Activated CD8-positive, alpha-beta memory T cell treated with anti-CD3 and anti-CD28 coated beads for 1 hour (primary cell): ENCODE results near the gene NCOA3.
"Not testable (repeated sequence)": the region's sequence is repeated elsewhere in the genome, so short reads cannot be mapped to it uniquely, and the experiment has no call there.

ENCODE experiments used
- DNase-seq, 2 donors: peaks; one replicate each; pipeline ENCODE4 v3.0.0-alpha.2; 2020; ENCODE audit warnings: low read depth in 1 of 2; ENCODE audit errors: extremely low read depth in 1 of 2

NCOA3 gene

DNA sequence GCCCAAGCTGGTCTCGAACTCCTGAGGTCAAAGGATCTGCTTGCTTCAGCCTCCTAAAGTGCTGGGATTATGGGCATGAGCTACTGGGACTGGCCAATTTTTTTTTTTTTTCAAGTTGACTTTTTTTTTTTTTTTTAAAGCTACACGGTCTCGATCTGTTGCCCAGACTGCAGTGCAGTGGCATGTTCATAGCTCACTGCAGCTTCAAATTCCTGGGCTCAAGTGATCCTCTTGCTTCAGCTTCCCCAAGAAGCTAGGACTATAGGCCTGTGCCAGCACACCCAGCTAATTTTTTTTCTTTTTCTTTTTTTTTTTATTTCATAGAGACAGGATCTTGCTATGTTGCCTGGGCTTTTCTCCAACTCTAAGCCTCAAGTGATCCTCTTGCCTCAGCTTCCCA is 59.5 kb downstream of the NCOA3 start:
- no peak for DNase-seq

DNA sequence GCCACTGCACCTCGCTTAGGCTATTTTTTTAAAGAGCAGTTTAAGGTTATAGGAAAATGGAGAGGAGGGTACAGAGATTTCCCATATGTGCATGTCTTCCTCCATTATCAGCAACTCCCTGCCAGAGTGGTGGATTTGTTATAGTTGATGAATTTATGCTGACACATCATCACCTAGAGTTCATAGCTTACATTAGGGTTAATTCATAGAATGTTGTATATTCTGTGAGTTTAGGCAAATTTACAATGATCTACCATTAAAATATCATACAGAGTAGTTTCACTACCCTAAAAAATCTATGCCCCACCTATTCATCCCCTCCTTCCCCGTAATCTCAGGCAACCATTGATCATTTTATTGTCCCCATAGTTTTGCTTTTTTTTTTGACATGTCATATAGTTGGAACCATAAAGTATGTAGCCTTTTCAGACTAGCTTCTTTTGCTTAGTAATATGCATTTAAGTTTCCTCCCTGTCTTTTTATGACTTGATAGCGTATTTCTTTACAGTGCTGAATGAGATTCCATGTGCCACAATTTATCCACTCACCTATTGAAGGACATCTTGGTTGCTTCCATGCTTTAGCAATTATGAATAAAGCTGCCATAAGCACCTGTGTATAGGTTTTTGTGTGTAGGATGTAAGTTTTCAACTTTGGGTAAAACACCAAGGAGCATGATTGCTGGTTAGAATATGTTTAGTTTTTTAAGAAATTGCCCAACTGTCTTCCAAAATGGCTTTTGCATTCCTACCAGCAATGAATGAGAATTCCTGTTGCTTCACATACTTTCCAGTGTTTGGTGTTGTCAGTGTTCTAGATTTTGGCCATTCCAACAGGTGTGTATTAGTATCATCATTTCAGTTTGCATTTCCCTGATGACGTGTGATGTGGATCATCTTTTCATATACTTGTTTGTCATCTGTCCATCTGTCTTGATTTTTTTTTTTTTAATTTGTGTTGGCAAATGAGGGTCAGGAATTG is 60.2 kb downstream of the NCOA3 start:
- no peak for DNase-seq

DNA sequence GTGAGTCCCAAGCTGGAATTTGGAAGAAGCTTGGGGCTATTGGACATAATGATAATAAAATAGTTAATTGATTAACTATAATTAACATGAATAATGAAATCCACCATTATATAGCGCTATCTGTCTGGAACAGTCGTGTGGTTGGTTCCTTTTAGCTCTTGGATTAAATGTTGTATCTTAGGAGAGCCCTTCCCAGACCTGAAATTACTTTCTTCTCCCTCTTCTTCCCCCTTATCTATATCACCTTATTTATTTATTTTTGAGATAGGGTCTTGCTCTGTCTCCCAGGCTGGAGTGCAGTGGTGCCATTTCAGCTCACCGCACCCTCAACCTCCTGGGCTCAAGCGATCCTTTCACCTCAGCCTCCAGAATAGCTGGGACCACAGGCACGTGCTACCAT is 64.6 kb downstream of the NCOA3 start:
- no peak for DNase-seq

DNA sequence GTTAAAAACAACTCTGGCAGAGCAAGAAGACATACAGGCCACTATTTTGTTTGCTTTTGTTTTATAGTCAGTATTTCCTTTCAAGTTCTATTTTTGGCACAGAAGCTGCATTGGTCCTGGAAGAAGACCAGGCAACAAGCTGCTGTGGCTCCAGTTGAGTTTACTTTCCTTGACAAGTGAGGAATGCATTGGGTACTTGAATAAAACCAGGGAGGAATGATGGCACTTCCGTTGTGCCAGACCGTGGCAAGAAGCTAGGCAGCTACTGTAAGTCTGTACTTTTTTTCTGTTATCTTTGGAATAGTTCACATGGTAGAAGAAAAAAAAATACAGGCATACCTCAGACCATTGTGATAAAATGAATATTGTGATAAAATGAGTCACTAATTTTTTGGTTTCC is 66.3 kb downstream of the NCOA3 start:
- DNase-seq, result no peak

DNA sequence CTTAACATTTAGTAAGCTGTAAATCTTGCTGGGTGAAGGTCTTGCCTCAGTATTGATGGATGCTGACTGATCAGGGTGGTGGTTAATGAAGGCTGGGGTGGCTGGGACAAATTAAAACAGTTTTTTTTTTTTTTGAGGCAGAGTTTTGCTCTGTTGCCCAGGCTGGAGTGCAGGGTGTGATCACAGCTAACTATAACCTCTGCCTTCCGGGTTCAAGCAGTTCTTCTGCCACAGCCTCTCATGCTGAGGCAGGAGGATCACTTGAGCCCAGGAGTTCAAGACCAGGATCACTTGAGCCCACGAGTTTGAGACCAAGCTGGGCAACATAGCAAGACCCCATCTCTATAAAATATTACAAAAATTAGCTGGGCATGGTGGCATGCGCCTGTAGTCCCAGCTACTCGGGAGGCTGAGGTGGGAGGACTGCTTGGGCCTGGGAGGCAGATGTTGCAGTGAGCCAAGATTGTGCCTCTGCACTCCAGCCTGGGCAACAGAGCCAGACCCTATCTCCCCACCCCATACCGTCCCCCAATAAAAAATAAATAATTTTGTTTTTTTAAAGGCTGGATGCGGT is 67.2 kb downstream of the NCOA3 start:
- DNase-seq, result no peak

DNA sequence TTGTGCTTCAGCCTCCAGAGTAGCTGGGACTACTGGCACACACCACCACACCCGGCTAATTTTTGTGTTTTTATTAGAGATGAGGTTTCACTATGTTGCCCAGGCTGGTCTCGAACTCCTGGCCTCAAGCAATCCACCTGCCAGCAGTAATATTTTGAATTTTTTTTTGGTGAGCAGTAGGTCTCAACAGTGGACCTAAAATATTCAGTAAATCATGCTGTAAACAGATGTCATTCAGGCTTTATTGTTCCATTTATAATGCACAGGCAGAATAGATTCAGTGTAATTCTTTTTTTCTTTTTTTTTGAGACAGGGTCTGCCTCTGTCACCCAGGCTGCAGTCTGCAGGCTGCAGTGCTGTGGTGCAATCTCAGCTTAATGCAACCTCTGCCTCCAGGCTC is 69.7 kb downstream of the NCOA3 start:
- DNase-seq, result no peak

DNA sequence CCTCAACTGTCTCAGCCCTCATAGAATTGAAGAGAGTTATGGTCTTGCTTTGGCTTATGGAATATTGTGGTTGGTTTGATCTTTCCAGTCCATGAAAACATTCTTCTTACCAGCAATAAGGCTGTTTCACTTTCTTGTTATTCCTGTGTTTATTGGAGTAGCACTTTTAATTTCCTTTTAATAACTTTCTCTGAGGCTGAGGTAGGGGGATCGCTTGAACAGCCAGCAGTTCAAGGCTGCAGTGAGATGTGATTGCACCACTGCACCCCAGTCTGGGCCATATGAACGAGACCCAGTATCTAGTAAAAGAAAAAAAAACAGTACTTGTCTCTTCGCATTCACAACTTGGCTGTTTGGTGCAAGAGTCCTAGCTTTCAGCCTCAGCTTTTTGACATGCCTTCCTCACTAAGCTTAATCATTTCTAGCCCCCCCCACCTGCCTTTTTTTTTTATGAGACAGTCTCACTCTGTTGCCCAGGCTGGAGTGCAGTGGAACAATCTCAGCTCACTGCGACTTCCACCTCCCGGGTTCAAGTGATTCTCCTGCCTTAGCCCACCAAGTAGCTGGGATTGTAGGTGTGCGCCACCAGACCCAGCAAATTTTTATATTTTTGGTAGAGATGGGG is 70.5 kb downstream of the NCOA3 start:
- no peak for DNase-seq

DNA sequence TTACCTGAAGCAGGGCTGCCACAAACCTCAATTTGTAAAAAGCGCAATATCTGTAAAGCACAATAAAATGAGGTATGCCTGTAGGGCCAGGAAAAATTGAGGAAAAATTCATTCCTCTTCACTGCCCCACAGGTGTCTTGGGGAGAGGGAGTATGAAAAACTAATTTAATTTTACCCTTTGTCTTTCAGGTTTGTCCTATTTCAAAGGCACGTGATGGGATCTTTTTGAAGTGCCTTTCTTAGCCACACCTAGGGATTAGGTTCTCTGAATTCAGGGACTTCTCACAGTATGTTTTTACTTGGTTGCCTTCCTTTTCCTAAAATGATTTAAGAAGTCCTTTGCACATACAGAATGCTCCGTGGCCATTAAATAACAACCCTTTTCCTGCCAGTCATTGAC is 71.9 kb downstream of the NCOA3 start:
- DNase-seq, result no peak

DNA sequence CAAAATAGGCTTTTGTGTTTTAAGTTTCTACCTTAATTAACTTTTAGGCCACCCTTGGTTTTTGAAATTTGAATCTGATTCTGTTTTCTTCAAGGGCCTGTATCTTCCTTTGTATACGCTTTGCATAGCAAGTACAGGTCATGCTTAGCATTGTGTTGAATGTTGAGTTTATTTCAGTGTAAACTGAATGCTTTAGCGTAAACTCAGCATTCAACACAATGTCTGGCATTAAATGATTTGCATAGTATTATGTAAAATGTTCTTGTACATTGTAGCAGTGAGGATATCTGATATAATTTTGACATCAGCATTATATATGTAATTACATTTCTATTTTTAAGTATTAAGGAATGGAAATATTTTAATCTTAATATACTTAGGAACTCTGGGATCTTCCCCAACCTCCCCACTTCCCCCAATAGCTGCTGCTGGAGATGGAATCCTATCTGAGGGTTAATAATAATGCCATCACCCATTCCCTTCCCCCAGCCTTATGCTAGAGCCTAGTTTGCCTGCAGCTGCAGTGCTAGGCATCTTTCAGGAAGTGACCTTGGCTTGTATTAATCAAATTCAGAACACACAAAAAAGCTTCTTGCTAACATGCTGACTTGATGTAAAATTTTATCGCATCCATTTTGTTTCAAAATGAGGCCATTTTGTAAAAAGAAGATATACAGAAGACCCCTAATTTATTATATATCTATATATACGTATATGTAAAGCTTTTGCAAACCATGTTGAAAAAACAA is 73.1 kb downstream of the NCOA3 start:
- no peak for DNase-seq

DNA sequence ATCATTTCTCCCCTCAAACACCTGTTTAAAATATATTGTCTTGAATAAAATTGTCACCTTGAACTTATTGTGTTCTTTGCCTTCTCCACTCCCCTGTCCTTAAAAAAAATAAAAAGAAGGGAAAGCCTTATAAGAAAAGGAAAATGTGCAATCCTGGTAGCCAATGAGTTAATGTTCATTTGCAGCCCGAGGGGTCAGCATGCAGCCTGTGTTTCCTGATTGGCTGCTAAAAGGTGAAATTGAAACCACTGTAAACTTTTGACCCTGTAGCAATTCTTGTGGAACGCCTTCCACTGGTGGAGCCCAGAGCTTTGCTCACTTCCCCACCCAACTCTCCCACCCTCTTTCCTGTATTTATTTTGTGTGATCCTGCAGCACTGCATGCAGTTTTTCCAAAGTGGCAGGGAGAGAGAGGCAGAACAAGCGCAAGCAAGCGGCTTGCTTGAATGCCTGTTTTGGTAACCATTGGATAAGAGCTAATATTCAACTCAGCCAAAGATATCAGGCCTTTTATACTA is 74.9 kb downstream of the NCOA3 start:
- DNase-seq, result no peak

DNA sequence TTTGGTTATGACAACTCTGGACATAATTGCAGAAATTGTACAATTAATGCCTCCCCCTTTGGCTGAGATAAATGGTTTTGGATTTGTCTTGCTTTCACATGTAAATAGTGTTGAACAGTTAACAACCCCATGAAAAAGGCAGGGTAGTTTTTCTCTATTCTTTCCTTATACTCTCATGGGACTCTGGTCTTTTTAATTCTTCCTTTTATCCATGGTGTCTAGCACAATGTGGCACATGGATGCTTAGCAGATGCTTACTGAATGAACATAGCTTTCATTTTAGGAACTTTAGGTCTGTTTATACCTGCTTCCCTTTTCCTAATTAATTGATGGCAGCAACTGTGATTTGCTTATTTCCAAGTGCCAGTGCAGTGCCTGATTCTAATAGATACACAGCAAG is 75.6 kb downstream of the NCOA3 start:
- no peak for DNase-seq

DNA sequence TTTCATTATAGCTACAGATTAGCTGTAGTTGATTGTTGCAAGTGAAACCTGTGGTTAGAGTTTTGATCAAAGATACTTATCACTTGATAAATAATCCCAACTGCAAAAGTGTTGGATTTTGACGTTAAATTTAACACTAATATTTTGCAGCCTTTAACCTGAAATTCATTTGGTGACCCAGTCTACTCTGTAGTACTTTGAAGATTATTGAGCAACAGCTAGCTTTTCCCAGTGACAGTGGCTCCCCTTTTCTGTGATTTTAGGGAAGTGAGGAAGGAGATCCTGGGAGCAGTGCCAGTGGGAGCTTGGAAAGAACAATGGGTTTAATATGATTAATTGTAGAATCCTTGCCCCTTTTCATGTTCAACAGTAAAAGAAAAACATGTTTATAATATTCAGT is 76.9 kb downstream of the NCOA3 start:
- no peak for DNase-seq

DNA sequence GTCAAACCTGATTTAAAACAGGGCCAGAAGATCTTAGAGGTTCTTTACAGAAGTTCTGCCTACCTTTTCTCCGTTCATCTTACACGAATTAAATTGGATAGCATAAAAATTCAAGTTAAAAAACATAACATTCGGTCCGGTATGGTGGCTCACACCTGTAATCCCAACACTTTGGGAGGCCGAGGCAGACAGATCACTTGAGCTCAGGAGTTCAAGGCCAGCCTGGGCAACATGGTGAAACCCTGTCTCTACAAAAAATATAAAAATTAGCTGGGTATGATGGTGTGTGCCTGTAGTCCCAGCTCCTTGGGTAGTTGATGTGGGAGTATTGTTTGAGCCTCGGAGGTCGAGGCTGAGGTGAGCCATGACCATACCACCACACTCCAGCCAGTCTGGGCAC is 79.0 kb downstream of the NCOA3 start:
- not testable (repeated sequence) for DNase-seq

DNA sequence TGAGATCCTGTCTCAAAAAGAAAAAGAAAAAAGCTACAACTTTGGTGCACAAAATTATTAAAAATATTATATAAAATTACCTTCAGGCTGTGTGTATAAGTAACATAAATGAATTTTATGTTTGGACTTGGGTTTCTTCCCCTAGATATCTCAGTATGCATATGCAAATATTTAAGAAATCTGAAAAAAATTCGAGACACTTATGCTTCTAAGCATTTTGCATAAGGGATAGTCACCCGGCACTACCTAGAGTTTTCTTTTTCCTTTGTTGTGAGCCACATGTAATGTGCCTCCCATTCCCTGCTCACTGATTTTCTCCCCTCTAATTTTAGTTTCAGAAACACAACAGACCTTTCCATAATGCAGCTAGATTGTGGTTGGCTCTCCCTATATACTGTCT is 79.4 kb downstream of the NCOA3 start:
- no peak for DNase-seq

DNA sequence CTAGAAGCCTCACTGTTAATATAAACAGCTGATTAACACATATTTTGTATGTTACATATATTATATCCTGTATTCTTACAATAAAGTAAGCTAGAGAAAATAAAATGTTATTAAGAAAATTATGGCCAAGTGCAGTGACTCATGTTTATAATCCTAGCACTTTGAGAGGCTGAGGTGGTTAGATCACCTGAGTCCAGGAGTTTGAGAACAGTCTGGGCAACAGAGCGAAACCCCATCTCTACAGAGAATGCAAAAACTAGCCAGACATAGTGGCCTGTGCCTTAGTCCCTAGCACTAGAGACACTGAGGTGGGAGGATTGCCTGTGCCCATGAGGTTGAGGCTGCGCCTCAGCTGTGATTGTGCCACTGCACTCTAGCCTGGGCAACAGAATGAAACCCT is 81.9 kb downstream of the NCOA3 start:
- no peak for DNase-seq

DNA sequence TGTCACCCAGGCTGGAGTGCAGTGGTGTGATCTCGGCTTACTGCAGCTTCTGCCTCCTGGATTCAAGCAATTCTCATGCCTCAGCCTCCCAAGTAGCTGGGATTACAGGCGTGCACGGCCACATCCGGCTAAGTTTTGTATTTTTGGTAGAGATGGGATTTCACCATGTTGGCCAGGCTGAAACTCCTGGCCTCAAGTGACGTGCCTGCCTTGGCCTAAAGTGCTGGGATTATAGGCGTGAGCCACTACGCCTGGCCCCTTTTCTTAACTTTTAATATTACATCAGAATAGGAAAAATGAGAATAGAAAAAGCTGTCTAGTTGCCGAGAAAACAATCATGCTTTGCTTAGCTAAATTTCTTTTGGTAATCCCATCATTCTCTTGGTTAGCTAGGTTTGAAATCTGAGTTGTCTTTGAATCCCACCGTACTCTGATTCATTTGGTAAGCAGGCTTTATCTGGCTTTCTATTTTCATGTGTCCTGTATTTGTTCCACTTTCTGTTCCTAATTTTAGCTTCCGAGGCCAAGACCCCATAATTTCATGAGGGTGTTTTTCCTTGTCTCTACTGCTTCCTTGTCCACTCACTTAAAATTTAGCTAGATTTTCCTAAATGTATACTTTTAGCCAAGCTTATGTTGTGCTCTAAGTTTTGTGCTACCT is 83.5 kb downstream of the NCOA3 start:
- no peak for DNase-seq

DNA sequence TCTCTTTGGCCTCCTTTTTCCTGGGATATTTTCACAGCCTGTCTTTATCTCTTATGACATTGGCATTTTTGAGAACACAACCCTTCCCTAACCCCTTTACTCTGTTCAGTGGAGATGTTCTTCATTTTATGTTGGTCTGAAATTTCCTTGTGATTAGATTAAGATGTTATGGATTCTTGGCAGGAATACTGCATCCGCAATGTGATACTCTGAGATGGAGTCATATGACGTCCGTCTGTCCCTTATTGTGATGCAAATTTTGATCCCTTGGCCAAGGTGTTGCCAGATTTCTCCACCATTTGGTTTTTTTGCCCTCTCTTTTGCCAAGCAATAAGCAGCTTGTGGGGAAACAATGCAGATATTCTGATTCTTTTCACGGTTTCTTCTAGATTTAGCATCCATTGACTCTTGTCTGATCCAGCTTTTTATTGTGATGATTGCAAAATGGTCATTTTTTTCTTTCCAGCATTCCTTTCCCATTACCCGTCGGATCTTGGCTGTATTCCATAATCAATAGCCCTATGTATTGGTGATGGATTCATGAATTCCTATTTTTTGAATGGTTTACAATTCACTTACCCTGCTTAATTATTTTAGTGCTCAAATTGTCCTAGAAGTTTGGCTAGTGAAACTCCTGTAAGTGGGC is 85.1 kb downstream of the NCOA3 start:
- no peak for DNase-seq

DNA sequence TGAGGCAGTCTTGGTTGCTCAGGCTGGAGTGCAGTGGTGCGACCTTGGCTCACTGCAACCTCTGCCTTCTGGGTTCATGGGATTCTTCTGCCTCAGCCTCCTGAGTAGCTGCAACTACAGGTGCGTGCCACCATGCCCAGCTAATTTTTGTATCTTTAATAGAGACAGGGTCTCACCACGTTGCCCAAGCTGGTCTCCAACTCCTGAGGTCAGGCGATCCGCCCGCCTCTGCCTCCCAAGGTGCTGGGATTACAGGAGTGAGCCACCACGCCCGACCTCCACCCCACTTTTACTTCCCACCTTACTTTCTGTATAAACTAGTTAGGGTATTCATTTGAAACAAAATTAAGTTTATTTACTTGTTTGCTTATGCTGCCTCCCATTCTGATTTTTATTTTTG is 86.5 kb downstream of the NCOA3 start:
- no peak for DNase-seq

DNA sequence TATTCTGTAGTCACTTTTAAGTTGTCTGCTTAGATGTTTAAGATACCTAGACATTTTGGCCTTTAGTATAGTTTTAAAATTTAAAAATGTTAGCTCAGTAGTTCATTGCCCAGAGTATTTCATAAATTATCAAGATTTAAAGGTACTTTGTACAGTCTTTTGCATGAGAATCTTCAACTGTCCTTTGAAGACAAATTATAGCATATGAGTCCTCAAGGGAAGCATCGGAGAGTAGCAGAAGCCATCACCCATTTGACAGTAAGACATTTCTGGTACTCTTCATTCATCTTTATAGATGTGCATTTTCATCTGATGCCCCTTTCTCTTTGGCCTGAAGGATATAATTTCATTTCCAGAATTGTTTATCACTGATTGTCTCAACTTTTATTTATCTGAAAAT is 89.5 kb downstream of the NCOA3 start:
- no peak for DNase-seq

DNA sequence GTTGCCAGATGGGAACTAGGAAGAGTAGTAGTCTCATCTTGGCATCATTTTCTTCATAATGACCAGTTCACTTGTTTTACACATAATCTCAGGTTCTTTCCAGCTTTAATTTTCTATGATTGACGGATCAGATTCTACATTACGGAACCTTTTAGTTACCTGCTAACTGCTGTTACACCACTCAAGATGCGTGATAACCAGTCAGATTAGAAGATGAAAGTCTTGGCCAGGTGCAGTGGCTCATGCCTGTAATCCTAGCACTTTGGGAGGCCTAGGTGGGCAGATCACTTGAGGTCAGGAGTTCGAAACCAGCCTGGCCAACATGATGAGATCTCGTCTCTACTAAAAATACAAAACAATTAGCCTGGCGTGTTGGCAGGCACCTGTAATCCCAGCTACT is 92.5 kb downstream of the NCOA3 start:
- no peak for DNase-seq
